IMR-90 (cell line): ENCODE results near the gene CYB5A. TPM values are rescaled to one million over a fixed set of nuclear protein-coding genes. Genes with fewer than 3 reads are reported as not detected.

Source experiments
- ATAC-seq: fragments of 200-7000 bp; cut with Tn5 transposase; 2 replicates; pipeline ENCODE4 v1.9.1; 2020; ENCODE audit warnings: low read depth, mild to moderate bottlenecking, moderate library complexity
- BruUV-seq: library from RNA; stranded (reverse); fragments of 400-500 nt; replicated peaks from 2 replicates; lab custom pipeline; 2021; lab: Mats Ljungman, UMichigan
- CTCF ChIA-PET: fragments of 300-600 bp; formaldehyde crosslinking; extraction: SDS; loops from one replicate; lab custom pipeline; 2021; ENCODE audit warnings: antibody characterized with exemption; lab: Yijun Ruan, JAX
- POLR2A ChIA-PET: fragments of 300-600 bp; sonication (Branson Sonifier 250); formaldehyde crosslinking; loops from one replicate; lab custom pipeline; 2022; ENCODE audit warnings: antibody characterized with exemption; ENCODE audit not compliant: unreplicated experiment; lab: Charles Lee
- DNase-seq: peaks from one replicate; pipeline ENCODE4 v3.0.0; 2013
- H2AFZ ChIP-seq: replicated peaks from 2 replicates; pipeline ENCODE3; 2013; ENCODE audit warnings: low read length, mild to moderate bottlenecking; ENCODE audit not compliant: poor library complexity
- H2AK5ac ChIP-seq: 2 replicates; pipeline ENCODE4 v1.6.1; 2013; ENCODE audit warnings: low read depth, low read length, inconsistent platforms
- H2AK9ac ChIP-seq: replicated peaks from 2 replicates; pipeline ENCODE3; 2013; ENCODE audit warnings: mild to moderate bottlenecking, low read depth, low read length, moderate library complexity; ENCODE audit not compliant: poor library complexity
- H2BK120ac ChIP-seq: 2 replicates; pipeline ENCODE4 v1.6.1; 2013; ENCODE audit warnings: low read depth, low read length, inconsistent platforms
- H2BK15ac ChIP-seq: 3 replicates; pipeline ENCODE4 v1.6.1; 2013; ENCODE audit warnings: low read depth, low read length, inconsistent platforms
- H2BK20ac ChIP-seq: 2 replicates; pipeline ENCODE4 v1.6.1; 2013; ENCODE audit warnings: low read depth, mild to moderate bottlenecking, inconsistent platforms, low read length, moderate library complexity
- H2BK5ac ChIP-seq: 2 replicates; pipeline ENCODE4 v1.6.1; 2013; ENCODE audit warnings: mild to moderate bottlenecking, low read depth, low read length, inconsistent platforms; ENCODE audit not compliant: poor library complexity, severe bottlenecking
- H3K14ac ChIP-seq: replicated peaks from 2 replicates; pipeline ENCODE4 v1.6.1; 2013; ENCODE audit warnings: low read depth, low read length, inconsistent platforms
- H3K18ac ChIP-seq: 2 replicates; pipeline ENCODE4 v1.6.1; 2013; ENCODE audit warnings: low read depth, low read length, control low read depth
- H3K23ac ChIP-seq: 2 replicates; pipeline ENCODE4 v1.6.1; 2013; ENCODE audit warnings: low read depth, low read length, inconsistent platforms
- H3K27ac ChIP-seq: 2 replicates; pipeline ENCODE4 v1.5.1; 2013; ENCODE audit warnings: mild to moderate bottlenecking, control low read depth, low read length; ENCODE audit not compliant: insufficient read depth
- H3K27me3 ChIP-seq: 2 replicates; pipeline ENCODE4 v1.6.1; 2013; ENCODE audit warnings: low read length; ENCODE audit not compliant: control insufficient read depth, insufficient read depth
- H3K36me3 ChIP-seq: 2 replicates; pipeline ENCODE4 v1.6.1; 2013; ENCODE audit warnings: low read length, mixed read lengths; ENCODE audit not compliant: control insufficient read depth, insufficient read depth
- H3K4ac ChIP-seq: 2 replicates; pipeline ENCODE4 v1.6.1; 2013; ENCODE audit warnings: low read depth, low read length, inconsistent platforms
- H3K4me1 ChIP-seq: 2 replicates; pipeline ENCODE4 v1.6.1; 2013; ENCODE audit warnings: low read length, mixed read lengths; ENCODE audit not compliant: control insufficient read depth, insufficient read depth
- H3K4me2 ChIP-seq: 2 replicates; pipeline ENCODE4 v1.6.1; 2013; ENCODE audit warnings: low read depth, mild to moderate bottlenecking, control low read depth, low read length, moderate library complexity
- H3K4me3 ChIP-seq: 2 replicates; pipeline ENCODE4 v1.5.1; 2013; ENCODE audit warnings: low read depth, mild to moderate bottlenecking, control low read depth, low read length, moderate library complexity; ENCODE audit not compliant: insufficient read depth
- H3K56ac ChIP-seq: 2 replicates; pipeline ENCODE4 v1.6.1; 2013; ENCODE audit warnings: low read length, inconsistent platforms; ENCODE audit not compliant: insufficient read depth; ENCODE audit errors: extremely low read depth
- H3K79me1 ChIP-seq, 2 experiments: 2 replicates each; pipeline ENCODE4 v1.6.1; 2013; ENCODE audit warnings: low read length in 2 of 2, inconsistent platforms in 1 of 2, low read depth in 1 of 2
- H3K9ac ChIP-seq: 2 replicates; pipeline ENCODE4 v1.6.1; 2013; ENCODE audit warnings: low read depth, low read length, control low read depth
- H3K9me1 ChIP-seq: 2 replicates; pipeline ENCODE4 v1.6.1; 2013; ENCODE audit warnings: low read length, inconsistent platforms; ENCODE audit not compliant: insufficient read depth
- H3K9me3 ChIP-seq: 2 replicates; pipeline ENCODE4 v1.6.1; 2013; ENCODE audit warnings: low read length; ENCODE audit not compliant: control insufficient read depth, insufficient read depth
- H4K20me1 ChIP-seq: 2 replicates; pipeline ENCODE4 v1.6.1; 2013; ENCODE audit warnings: low read length, inconsistent platforms; ENCODE audit not compliant: insufficient read depth
- H4K5ac ChIP-seq: 2 replicates; pipeline ENCODE4 v1.6.1; 2013; ENCODE audit warnings: mild to moderate bottlenecking, low read depth, low read length, control low read depth
- H4K8ac ChIP-seq, 2 experiments: 2 replicates each; pipeline ENCODE4 v1.6.1; 2013; ENCODE audit warnings: low read depth in 2 of 2, low read length in 2 of 2, control low read depth in 1 of 2, inconsistent platforms in 1 of 2
- H4K91ac ChIP-seq: 2 replicates; pipeline ENCODE4 v1.6.1; 2013; ENCODE audit warnings: low read depth, low read length, inconsistent platforms; ENCODE audit not compliant: insufficient read depth
- BHLHE40 ChIP-seq: fragments of 150-350 bp; IDR thresholded peaks from 2 replicates; pipeline ENCODE4 v1.6.1; 2016; ENCODE audit warnings: mild to moderate bottlenecking, low read depth, low read length
- CEBPB ChIP-seq: IDR thresholded peaks from 2 replicates; pipeline ENCODE4 v1.6.1; 2012; ENCODE audit warnings: low read depth, low read length, improper control_type of control experiment
- CHD1 ChIP-seq: IDR thresholded peaks from 2 replicates; pipeline ENCODE4 v1.6.1; 2012; ENCODE audit warnings: low read depth, low read length, improper control_type of control experiment
- FOS ChIP-seq: fragments of 150-350 bp; IDR thresholded peaks from 2 replicates; pipeline ENCODE4 v1.6.1; 2016; ENCODE audit warnings: low read depth, low read length
- MAFK ChIP-seq: IDR thresholded peaks from 2 replicates; pipeline ENCODE4 v1.6.1; 2012; ENCODE audit warnings: low read depth, low read length, improper control_type of control experiment
- MAZ ChIP-seq: IDR thresholded peaks from 2 replicates; pipeline ENCODE4 v1.6.1; 2012; ENCODE audit warnings: low read depth, mild to moderate bottlenecking, low read length, improper control_type of control experiment, moderate library complexity, borderline replicate concordance
- MXI1 ChIP-seq: IDR thresholded peaks from 2 replicates; pipeline ENCODE4 v1.6.1; 2012; ENCODE audit warnings: low read depth, mild to moderate bottlenecking, low read length, moderate library complexity, borderline replicate concordance
- NFE2L2 ChIP-seq: fragments of 150-350 bp; IDR thresholded peaks from 2 replicates; pipeline ENCODE4 v1.6.1; 2016; ENCODE audit warnings: low read depth, mild to moderate bottlenecking, low read length
- POLR2A ChIP-seq: IDR thresholded peaks from 2 replicates; pipeline ENCODE4 v1.6.1; 2012; ENCODE audit warnings: mild to moderate bottlenecking, low read depth, low read length
- RAD21 ChIP-seq: IDR thresholded peaks from 2 replicates; pipeline ENCODE4 v1.6.1; 2012; ENCODE audit warnings: low read length, improper control_type of control experiment
- RCOR1 ChIP-seq: IDR thresholded peaks from 2 replicates; pipeline ENCODE4 v1.6.1; 2012; ENCODE audit warnings: mild to moderate bottlenecking, low read length, improper control_type of control experiment; ENCODE audit not compliant: insufficient replicate concordance
- RFX5 ChIP-seq: IDR thresholded peaks from 2 replicates; pipeline ENCODE4 v1.8.0; 2012; ENCODE audit warnings: low read depth, mild to moderate bottlenecking, low read length, moderate library complexity
- SMC3 ChIP-seq: fragments of 150-350 bp; IDR thresholded peaks from 2 replicates; pipeline ENCODE4 v1.6.1; 2016; ENCODE audit warnings: low read depth, mild to moderate bottlenecking, antibody characterized with exemption, low read length, moderate library complexity
- WGBS, 2 experiments: methylation state at CpG; one replicate each; pipeline versions ENCODE4 v1.1.5 to v1.1.7; 2013; ENCODE audit warnings: missing lambda C conversion rate in 2 of 2; ENCODE audit not compliant: insufficient read length in 1 of 2; ENCODE audit errors: extremely low coverage in 2 of 2; 5-methylcytosine and 5-hydroxymethylcytosine counted together
- dilution Hi-C: fragments of 300-500 bp; cut with HindIII; formaldehyde crosslinking; loops from one replicate; pipeline ENCODE4 v1.14.3; 2018; ENCODE audit warnings: low sequenced_read_pairs; ENCODE audit not compliant: unreplicated experiment
- in situ Hi-C: fragments of 300-500 bp; cut with MboI; formaldehyde crosslinking; loops from 3 replicates; pipeline ENCODE4 v1.14.3; 2019; ENCODE audit warnings: low sequenced_read_pairs, inconsistent platforms, mixed read lengths
- intact Hi-C: fragments of 100-400 bp; cut with micrococcal nuclease; formaldehyde crosslinking; loops from 2 replicates; pipeline ENCODE4 v1.10.0; 2022
- polyA plus RNA-seq, 3 experiments: library from polyadenylated mRNA; depleted of rRNA; stranded (reverse); fragments of >200 nt; gene quantifications; 2 replicates each; pipeline ENCODE4 v1.2.3, GENCODE V29; 2012; ENCODE audit warnings: low replicate concordance in 1 of 3
- total RNA-seq: library from RNA; depleted of rRNA; stranded (reverse); fragments of >200 nt; gene quantifications from 2 replicates; pipeline ENCODE4 v1.2.3, GENCODE V29; 2012
- TF ChIP-seq, protein P1 (sequence below): conservative IDR thresholded peaks from 2 replicates; pipeline ENCODE4 v1.5.1; 2012; ENCODE audit warnings: mild to moderate bottlenecking, low read depth, low read length, improper control_type of control experiment
- TF ChIP-seq, protein P2 (sequence below): fragments of 150-350 bp; IDR thresholded peaks from 2 replicates; pipeline ENCODE4 v1.6.1; 2017; ENCODE audit warnings: mild to moderate bottlenecking, antibody characterized with exemption, low read length, low read depth
- TF ChIP-seq, protein P3 (sequence below): fragments of 150-350 bp; IDR thresholded peaks from 2 replicates; pipeline ENCODE4 v1.6.1; 2016; ENCODE audit warnings: low read depth, mild to moderate bottlenecking, low read length, moderate library complexity, borderline replicate concordance

The CYB5A gene
- total and polyA plus RNA-seq, 2 of the 4 experiments (the other 2 are of a cell fraction): 13.4 to 47.9 TPM

DNA sequence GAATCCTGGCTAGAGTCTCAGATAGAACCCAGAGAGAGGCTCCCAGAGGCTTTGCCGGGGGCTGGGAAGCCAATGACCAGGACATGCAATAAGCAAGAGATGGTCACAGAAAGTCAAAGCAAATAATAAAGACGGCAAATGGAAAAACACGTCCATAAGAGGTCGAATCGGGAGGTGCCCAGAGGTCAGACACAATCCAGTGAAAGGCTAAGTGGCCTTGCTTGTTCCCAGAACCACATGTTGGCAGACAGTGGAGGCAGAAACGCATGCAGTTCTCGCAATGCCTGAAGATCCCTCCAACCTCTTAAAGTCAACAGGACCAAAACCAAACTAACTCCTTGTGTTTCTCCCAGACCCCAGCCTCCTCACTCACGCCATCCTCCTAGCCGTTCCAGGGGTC lies 3.0 kb downstream of the CYB5A start:
- BruUV-seq: no TSS peak
- intact Hi-C loops: loop anchor here (5.0 kb wide), 1 partner anchor 36 kb away; no protein-coding TSS in a partner anchor
- H2BK5ac ChIP-seq: peak overlapping the region; percentile 18
- peak overlapping the region; percentile 68 for H3K23ac ChIP-seq
- H3K9me3 ChIP-seq: no peaks in the 10 kb centered on the region
- no peak overlapping the region for H2AFZ ChIP-seq
- H2BK15ac ChIP-seq: peak overlapping the region; percentile 77; the same call in 2 of the 3 replicates
- in situ Hi-C loops: no loop called here
- H4K20me1 ChIP-seq: peaks cover 6% of the 10 kb centered on the region; the same call in 1 of the 2 replicates
- no peak for ATAC-seq
- no peak for TF ChIP-seq CHD1
- TF ChIP-seq MXI1: no peak
- TF ChIP-seq RAD21: no peak
- TF ChIP-seq, protein P1, sequence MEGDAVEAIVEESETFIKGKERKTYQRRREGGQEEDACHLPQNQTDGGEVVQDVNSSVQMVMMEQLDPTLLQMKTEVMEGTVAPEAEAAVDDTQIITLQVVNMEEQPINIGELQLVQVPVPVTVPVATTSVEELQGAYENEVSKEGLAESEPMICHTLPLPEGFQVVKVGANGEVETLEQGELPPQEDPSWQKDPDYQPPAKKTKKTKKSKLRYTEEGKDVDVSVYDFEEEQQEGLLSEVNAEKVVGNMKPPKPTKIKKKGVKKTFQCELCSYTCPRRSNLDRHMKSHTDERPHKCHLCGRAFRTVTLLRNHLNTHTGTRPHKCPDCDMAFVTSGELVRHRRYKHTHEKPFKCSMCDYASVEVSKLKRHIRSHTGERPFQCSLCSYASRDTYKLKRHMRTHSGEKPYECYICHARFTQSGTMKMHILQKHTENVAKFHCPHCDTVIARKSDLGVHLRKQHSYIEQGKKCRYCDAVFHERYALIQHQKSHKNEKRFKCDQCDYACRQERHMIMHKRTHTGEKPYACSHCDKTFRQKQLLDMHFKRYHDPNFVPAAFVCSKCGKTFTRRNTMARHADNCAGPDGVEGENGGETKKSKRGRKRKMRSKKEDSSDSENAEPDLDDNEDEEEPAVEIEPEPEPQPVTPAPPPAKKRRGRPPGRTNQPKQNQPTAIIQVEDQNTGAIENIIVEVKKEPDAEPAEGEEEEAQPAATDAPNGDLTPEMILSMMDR: no peak
- no peak for TF ChIP-seq NFE2L2
- TF ChIP-seq CEBPB: no peak
- TF ChIP-seq MAZ: no peak
- TF ChIP-seq, protein P2, sequence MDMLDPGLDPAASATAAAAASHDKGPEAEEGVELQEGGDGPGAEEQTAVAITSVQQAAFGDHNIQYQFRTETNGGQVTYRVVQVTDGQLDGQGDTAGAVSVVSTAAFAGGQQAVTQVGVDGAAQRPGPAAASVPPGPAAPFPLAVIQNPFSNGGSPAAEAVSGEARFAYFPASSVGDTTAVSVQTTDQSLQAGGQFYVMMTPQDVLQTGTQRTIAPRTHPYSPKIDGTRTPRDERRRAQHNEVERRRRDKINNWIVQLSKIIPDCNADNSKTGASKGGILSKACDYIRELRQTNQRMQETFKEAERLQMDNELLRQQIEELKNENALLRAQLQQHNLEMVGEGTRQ: no peak
- no peak for TF ChIP-seq FOS
- no peak for TF ChIP-seq MAFK
- TF ChIP-seq, protein P3, sequence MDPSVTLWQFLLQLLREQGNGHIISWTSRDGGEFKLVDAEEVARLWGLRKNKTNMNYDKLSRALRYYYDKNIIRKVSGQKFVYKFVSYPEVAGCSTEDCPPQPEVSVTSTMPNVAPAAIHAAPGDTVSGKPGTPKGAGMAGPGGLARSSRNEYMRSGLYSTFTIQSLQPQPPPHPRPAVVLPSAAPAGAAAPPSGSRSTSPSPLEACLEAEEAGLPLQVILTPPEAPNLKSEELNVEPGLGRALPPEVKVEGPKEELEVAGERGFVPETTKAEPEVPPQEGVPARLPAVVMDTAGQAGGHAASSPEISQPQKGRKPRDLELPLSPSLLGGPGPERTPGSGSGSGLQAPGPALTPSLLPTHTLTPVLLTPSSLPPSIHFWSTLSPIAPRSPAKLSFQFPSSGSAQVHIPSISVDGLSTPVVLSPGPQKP: no peak
- TF ChIP-seq SMC3: no peak
- TF ChIP-seq BHLHE40: no peak
- TF ChIP-seq POLR2A: no peak
- no peak for TF ChIP-seq RCOR1
- no peak for TF ChIP-seq RFX5
- dilution Hi-C loops: no loop called here
- H3K79me1 ChIP-seq: peaks cover 12 to 44% of the 10 kb centered on the region in 2 experiments
- H3K4me3 ChIP-seq: no peak overlapping the region
- H2AK5ac ChIP-seq: peak overlapping the region; percentile 85
- no peak overlapping the region for H2AK9ac ChIP-seq
- peak overlapping the region; percentile 79 for H3K4ac ChIP-seq
- peak overlapping the region; percentile 52; the same call in 1 of the 2 replicates for H3K27ac ChIP-seq
- ChIA-PET CTCF (no interaction called here), POLR2A (no interaction called here)
- H2BK120ac ChIP-seq: peak overlapping the region; percentile 80
- peak overlapping the region; percentile 72 for H4K91ac ChIP-seq
- no peaks in the 10 kb centered on the region for H3K27me3 ChIP-seq
- H4K8ac ChIP-seq: peak overlapping the region; percentile 67 to 72; a peak in 2 of 4 replicates
- no peak overlapping the region for H3K9ac ChIP-seq
- peaks cover 17% of the 10 kb centered on the region for H3K4me1 ChIP-seq
- peaks cover 14% of the 10 kb centered on the region for H3K9me1 ChIP-seq
- H3K36me3 ChIP-seq: no peaks in the 10 kb centered on the region
- H3K14ac ChIP-seq: peak overlapping the region; percentile 71; the same call in 1 of the 2 replicates
- 0 out of 2 replicates have a peak overlapping the region, but pooled peaks have one; percentile 32 for H3K56ac ChIP-seq
- DNase-seq: no peak
- peak overlapping the region; percentile 79 for H2BK20ac ChIP-seq
- peak overlapping the region; percentile 43 for H3K4me2 ChIP-seq
- peak overlapping the region; percentile 81 for H4K5ac ChIP-seq
- H3K18ac ChIP-seq: peak overlapping the region; percentile 51
- 94% methylated on average over 4 of the region's 9 CpGs; no CpG with 5 or more reads in 1 of the 2 experiments for WGBS, 2 experiments
